Measurements from ENCODE around the gene SPCS3. TPM values are rescaled to one million over a fixed set of nuclear protein-coding genes. Genes with fewer than 3 reads are reported as not detected.

SPCS3 gene
- total and polyA plus RNA-seq, 2 of the 13 experiments (the other 11 are each of a cell fraction or from before 2014, with no cell fraction given), result 26.3 to 57.0 TPM

DNA sequence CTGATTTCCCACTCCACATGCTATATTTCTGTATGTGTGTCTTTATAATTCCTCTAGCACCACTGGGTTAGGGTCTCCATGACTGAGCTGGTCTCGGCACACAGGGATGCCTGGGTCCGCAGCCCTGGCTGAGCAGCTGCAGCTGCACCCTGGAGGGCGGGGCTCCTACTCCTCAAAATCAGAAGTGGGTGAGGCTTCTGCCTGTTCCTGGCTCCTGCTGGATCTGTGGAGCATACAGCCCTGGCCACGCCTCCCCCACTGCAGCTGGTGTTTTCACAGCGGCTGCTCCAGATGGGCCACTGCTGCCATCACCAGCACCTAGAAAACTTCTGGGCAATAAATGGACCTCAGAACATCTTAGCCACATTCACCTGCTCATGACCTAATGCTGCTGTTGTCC is 30.9 kb downstream of the SPCS3 start:
- in situ Hi-C loops (cut with HindIII; ENCODE audit: extremely low pct_ligation_motif_present, low pct_unique_long_range_greater_than_20kb), result no loop called here
- ATAC-seq (no peak), FAIRE-seq (no peak), DNase-seq (ENCODE audit: low spot score) (no peak)
- Histone ChIP-seq H3K36me3 (replicated peaks in 1 of 2; ENCODE audit: control insufficient read depth in 1 of 2, insufficient read depth in 2 of 2, low read length in 2 of 2) (no peaks in the 10 kb centered on the region), H3K27me3 (ENCODE audit: control insufficient read depth in 1 of 2, insufficient read depth in 2 of 2, low read length in 2 of 2) (no peaks in the 10 kb centered on the region), H3K9ac (ENCODE audit: insufficient read depth, low read depth, low read length) (no peak overlapping the region), H3K4me3 (replicated peaks in 1 of 3; ENCODE audit: insufficient read depth in 1 of 3, low read depth in 2 of 3, low read length in 3 of 3) (no peak overlapping the region), H4K20me1 (ENCODE audit: insufficient read depth, low read length) (no peaks in the 10 kb centered on the region), H2AFZ (ENCODE audit: low read length) (no peak overlapping the region), H3K4me1 (ENCODE audit: insufficient read depth, low read length) (no peaks in the 10 kb centered on the region), H3K27ac (ENCODE audit: extremely low read length, insufficient read depth, low read length) (no peak overlapping the region), H3K79me2 (ENCODE audit: insufficient read depth, low read length) (no peaks in the 10 kb centered on the region), H3K4me2 (ENCODE audit: low read depth, low read length) (no peak overlapping the region), H3K9me3 (ENCODE audit: low read length) (peaks cover 22% of the 10 kb centered on the region)
- ChIA-PET POLR2A (no interaction called here), CTCF (ENCODE audit: low intra/inter-chr PET ratio, low total read pairs) (no interaction called here)
- 61% methylated on average over 2 of the region's 5 CpGs for WGBS (ENCODE audit: low lambda C conversion rate)
- intact Hi-C loops (cut with micrococcal nuclease; ENCODE audit: unreplicated experiment), result no loop called here
- no TSS peak for BruUV-seq (replicated peaks)
- TF ChIP-seq, protein P1, sequence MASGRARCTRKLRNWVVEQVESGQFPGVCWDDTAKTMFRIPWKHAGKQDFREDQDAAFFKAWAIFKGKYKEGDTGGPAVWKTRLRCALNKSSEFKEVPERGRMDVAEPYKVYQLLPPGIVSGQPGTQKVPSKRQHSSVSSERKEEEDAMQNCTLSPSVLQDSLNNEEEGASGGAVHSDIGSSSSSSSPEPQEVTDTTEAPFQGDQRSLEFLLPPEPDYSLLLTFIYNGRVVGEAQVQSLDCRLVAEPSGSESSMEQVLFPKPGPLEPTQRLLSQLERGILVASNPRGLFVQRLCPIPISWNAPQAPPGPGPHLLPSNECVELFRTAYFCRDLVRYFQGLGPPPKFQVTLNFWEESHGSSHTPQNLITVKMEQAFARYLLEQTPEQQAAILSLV (CRISPR knock-in tag; IDR thresholded peaks at IDR 0.05; ENCODE audit: borderline replicate concordance), result no peak
- TF ChIP-seq, protein P2, sequence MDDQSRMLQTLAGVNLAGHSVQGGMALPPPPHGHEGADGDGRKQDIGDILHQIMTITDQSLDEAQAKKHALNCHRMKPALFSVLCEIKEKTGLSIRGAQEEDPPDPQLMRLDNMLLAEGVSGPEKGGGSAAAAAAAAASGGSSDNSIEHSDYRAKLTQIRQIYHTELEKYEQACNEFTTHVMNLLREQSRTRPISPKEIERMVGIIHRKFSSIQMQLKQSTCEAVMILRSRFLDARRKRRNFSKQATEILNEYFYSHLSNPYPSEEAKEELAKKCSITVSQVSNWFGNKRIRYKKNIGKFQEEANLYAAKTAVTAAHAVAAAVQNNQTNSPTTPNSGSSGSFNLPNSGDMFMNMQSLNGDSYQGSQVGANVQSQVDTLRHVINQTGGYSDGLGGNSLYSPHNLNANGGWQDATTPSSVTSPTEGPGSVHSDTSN (CRISPR knock-in tag; IDR thresholded peaks at IDR 0.05; ENCODE audit: borderline replicate concordance), result no peak
- TF ChIP-seq, protein P3, sequence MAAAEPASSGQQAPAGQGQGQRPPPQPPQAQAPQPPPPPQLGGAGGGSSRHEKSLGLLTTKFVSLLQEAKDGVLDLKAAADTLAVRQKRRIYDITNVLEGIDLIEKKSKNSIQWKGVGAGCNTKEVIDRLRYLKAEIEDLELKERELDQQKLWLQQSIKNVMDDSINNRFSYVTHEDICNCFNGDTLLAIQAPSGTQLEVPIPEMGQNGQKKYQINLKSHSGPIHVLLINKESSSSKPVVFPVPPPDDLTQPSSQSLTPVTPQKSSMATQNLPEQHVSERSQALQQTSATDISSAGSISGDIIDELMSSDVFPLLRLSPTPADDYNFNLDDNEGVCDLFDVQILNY (CRISPR knock-in tag; conservative IDR thresholded peaks at IDR 0.05), result no peak
- TF ChIP-seq ARNTL (CRISPR knock-in tag; IDR thresholded peaks at IDR 0.05) (no peak), ZNF7 (CRISPR knock-in tag; IDR thresholded peaks at IDR 0.05) (no peak), MAZ (IDR thresholded peaks at IDR 0.05; ENCODE audit: borderline replicate concordance, low read depth, low read length) (no peak), MAZ (CRISPR knock-in tag; IDR thresholded peaks at IDR 0.05; ENCODE audit: low read depth) (no peak), ZNF564 (CRISPR knock-in tag; IDR thresholded peaks at IDR 0.05) (no peak)
- TF ChIP-seq, protein P4, sequence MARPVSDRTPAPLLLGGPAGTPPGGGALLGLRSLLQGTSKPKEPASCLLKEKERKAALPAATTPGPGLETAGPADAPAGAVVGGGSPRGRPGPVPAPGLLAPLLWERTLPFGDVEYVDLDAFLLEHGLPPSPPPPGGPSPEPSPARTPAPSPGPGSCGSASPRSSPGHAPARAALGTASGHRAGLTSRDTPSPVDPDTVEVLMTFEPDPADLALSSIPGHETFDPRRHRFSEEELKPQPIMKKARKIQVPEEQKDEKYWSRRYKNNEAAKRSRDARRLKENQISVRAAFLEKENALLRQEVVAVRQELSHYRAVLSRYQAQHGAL (CRISPR knock-in tag; IDR thresholded peaks at IDR 0.05; ENCODE audit: not compliant biosample characterization), result no peak
- TF ChIP-seq, protein P5, sequence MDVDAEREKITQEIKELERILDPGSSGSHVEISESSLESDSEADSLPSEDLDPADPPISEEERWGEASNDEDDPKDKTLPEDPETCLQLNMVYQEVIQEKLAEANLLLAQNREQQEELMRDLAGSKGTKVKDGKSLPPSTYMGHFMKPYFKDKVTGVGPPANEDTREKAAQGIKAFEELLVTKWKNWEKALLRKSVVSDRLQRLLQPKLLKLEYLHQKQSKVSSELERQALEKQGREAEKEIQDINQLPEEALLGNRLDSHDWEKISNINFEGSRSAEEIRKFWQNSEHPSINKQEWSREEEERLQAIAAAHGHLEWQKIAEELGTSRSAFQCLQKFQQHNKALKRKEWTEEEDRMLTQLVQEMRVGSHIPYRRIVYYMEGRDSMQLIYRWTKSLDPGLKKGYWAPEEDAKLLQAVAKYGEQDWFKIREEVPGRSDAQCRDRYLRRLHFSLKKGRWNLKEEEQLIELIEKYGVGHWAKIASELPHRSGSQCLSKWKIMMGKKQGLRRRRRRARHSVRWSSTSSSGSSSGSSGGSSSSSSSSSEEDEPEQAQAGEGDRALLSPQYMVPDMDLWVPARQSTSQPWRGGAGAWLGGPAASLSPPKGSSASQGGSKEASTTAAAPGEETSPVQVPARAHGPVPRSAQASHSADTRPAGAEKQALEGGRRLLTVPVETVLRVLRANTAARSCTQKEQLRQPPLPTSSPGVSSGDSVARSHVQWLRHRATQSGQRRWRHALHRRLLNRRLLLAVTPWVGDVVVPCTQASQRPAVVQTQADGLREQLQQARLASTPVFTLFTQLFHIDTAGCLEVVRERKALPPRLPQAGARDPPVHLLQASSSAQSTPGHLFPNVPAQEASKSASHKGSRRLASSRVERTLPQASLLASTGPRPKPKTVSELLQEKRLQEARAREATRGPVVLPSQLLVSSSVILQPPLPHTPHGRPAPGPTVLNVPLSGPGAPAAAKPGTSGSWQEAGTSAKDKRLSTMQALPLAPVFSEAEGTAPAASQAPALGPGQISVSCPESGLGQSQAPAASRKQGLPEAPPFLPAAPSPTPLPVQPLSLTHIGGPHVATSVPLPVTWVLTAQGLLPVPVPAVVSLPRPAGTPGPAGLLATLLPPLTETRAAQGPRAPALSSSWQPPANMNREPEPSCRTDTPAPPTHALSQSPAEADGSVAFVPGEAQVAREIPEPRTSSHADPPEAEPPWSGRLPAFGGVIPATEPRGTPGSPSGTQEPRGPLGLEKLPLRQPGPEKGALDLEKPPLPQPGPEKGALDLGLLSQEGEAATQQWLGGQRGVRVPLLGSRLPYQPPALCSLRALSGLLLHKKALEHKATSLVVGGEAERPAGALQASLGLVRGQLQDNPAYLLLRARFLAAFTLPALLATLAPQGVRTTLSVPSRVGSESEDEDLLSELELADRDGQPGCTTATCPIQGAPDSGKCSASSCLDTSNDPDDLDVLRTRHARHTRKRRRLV (CRISPR knock-in tag; IDR thresholded peaks at IDR 0.05), result no peak
- TF ChIP-seq, protein P6, sequence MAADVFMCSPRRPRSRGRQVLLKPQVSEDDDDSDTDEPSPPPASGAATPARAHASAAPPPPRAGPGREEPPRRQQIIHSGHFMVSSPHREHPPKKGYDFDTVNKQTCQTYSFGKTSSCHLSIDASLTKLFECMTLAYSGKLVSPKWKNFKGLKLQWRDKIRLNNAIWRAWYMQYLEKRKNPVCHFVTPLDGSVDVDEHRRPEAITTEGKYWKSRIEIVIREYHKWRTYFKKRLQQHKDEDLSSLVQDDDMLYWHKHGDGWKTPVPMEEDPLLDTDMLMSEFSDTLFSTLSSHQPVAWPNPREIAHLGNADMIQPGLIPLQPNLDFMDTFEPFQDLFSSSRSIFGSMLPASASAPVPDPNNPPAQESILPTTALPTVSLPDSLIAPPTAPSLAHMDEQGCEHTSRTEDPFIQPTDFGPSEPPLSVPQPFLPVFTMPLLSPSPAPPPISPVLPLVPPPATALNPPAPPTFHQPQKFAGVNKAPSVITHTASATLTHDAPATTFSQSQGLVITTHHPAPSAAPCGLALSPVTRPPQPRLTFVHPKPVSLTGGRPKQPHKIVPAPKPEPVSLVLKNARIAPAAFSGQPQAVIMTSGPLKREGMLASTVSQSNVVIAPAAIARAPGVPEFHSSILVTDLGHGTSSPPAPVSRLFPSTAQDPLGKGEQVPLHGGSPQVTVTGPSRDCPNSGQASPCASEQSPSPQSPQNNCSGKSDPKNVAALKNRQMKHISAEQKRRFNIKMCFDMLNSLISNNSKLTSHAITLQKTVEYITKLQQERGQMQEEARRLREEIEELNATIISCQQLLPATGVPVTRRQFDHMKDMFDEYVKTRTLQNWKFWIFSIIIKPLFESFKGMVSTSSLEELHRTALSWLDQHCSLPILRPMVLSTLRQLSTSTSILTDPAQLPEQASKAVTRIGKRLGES (CRISPR knock-in tag; IDR thresholded peaks at IDR 0.05; ENCODE audit: borderline replicate concordance), result no peak

All from HepG2 (cell line).